ENCODE data around the gene KRTAP10-11.

KRTAP10-11 gene

DNA sequence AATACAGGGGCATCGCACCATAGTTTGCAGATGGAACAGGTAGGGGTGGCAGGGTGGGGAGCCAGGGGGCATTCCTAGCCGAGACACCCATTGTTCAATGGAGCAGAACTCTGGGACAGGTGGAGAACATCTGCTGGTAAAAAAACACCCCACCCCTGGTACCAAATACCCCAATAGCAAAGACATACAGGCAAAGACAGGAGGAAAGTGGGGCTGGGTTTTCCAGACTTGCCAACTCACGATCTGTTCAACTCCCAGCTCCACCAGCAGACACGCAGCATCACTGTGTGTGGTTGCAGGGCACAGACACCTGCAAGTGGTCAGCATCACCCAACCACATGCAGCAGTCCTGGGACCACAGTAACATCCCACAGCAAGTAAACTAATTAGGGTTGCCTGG, 34.7 kb upstream of the KRTAP10-11 start:
- H3K9me3 Mint-ChIP-seq (ENCODE audit: low read depth) = peaks cover 13% of the 10 kb centered on the region
- peaks cover 16% of the 10 kb centered on the region for H3K4me1 Mint-ChIP-seq (ENCODE audit: low read depth)
- no peak overlapping the region for H3K4me3 Mint-ChIP-seq
- peaks cover 14% of the 10 kb centered on the region for H3K36me3 Mint-ChIP-seq
- H3K27me3 Mint-ChIP-seq = no peaks in the 10 kb centered on the region
- no peak overlapping the region for H3K27ac Mint-ChIP-seq

DNA sequence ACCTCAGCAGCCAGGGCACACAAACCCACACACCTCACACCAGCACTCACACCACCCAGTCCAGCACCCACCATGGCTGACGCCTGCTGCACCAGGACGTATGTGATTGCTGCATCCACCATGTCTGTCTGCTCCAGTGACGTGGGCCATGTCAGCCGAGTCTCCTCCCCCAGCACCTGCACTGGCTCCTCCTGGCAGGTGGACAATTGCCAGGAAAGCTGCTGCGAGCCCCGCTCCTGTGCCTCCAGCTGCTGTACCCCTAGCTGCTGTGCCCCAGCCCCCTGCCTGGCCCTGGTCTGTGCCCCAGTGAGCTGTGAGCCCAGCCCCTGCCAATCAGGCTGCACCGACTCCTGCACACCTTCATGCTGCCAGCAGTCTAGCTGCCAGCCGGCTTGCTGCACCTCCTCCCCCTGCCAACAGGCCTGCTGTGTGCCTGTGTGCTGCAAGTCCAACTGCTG, 34.2 kb upstream of the KRTAP10-11 start, which contains the start of gene KRTAP10-8:
Gene KRTAP10-8 (plus strand): TSS at position 51 of the 458 bp plus-strand sequence. CDS start 22 bp downstream, at position 73.
- Mint-ChIP-seq H3K27me3 (no peaks in the 10 kb centered on the region), H3K27ac (no peak within 1 kb of the TSS), H3K9me3 (ENCODE audit: low read depth) (peaks cover 13% of the 10 kb centered on the region), H3K4me3 (no peak within 1 kb of the TSS), H3K4me1 (ENCODE audit: low read depth) (peaks cover 21% of the 10 kb centered on the region), H3K36me3 (peaks cover 14% of the 10 kb centered on the region)

- Mint-ChIP-seq H3K27me3 (no peaks in the 10 kb centered on the region), H3K4me1 (ENCODE audit: low read depth) (peaks cover 27% of the 10 kb centered on the region), H3K36me3 (peaks cover 14% of the 10 kb centered on the region), H3K9me3 (ENCODE audit: low read depth) (peaks cover 13% of the 10 kb centered on the region), H3K27ac (no peak overlapping the region), H3K4me3 (no peak overlapping the region)
Observed at GRCh38 chr21:44612669-44613229, 33.5 kb upstream of the KRTAP10-11 start.

GRCh38 chr21:44613386-44614155, 32.6 kb upstream of the KRTAP10-11 start:
- H3K4me1 Mint-ChIP-seq (ENCODE audit: low read depth) = peaks cover 36% of the 10 kb centered on the region
- H3K36me3 Mint-ChIP-seq = peaks cover 14% of the 10 kb centered on the region
- peaks cover 13% of the 10 kb centered on the region for H3K9me3 Mint-ChIP-seq (ENCODE audit: low read depth)
- H3K27me3 Mint-ChIP-seq = no peaks in the 10 kb centered on the region
- H3K4me3 Mint-ChIP-seq = no peak overlapping the region
- no peak overlapping the region for H3K27ac Mint-ChIP-seq

GRCh38 chr21:44614161-44614631, 32.0 kb upstream of the KRTAP10-11 start:
- H3K36me3 Mint-ChIP-seq = peaks cover 12% of the 10 kb centered on the region
- H3K27me3 Mint-ChIP-seq = no peaks in the 10 kb centered on the region
- H3K27ac Mint-ChIP-seq = no peak overlapping the region
- H3K9me3 Mint-ChIP-seq (ENCODE audit: low read depth) = peaks cover 11% of the 10 kb centered on the region
- peaks cover 42% of the 10 kb centered on the region for H3K4me1 Mint-ChIP-seq (ENCODE audit: low read depth)
- H3K4me3 Mint-ChIP-seq = no peak overlapping the region

DNA sequence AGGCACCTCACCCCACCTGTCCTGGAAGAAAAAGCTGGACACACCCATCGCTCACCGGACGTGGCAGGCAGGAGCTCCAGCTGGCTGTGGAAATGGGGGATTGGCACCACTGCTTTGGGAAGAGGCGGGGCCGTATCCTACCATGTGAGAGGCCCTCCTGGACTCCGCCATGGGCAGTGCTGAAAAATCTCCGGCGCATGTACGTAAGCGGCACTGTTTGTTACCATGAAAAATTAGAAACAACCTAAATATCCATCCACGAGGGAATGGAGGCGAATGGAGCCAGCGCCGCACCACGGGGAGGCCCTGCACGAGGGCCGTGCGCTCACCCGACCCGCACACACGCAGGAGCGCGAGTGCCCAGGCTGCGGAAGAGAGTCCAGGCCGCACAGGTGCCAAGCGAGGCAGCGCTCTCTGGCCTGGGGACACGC, 31.2 kb upstream of the KRTAP10-11 start:
- H3K36me3 Mint-ChIP-seq = peaks cover 13% of the 10 kb centered on the region
- peaks cover 50% of the 10 kb centered on the region for H3K4me1 Mint-ChIP-seq (ENCODE audit: low read depth)
- no peak overlapping the region for H3K4me3 Mint-ChIP-seq
- peaks cover 11% of the 10 kb centered on the region for H3K9me3 Mint-ChIP-seq (ENCODE audit: low read depth)
- H3K27me3 Mint-ChIP-seq = no peaks in the 10 kb centered on the region
- H3K27ac Mint-ChIP-seq = no peak overlapping the region

GRCh38 chr21:44615466-44615865, 30.7 kb upstream of the KRTAP10-11 start:
- peaks cover 13% of the 10 kb centered on the region for H3K9me3 Mint-ChIP-seq (ENCODE audit: low read depth)
- peak overlapping the region; percentile 30 for H3K4me3 Mint-ChIP-seq
- peaks cover 52% of the 10 kb centered on the region for H3K4me1 Mint-ChIP-seq (ENCODE audit: low read depth)
- H3K36me3 Mint-ChIP-seq = peaks cover 15% of the 10 kb centered on the region
- H3K27me3 Mint-ChIP-seq = no peaks in the 10 kb centered on the region
- no peak overlapping the region for H3K27ac Mint-ChIP-seq

DNA sequence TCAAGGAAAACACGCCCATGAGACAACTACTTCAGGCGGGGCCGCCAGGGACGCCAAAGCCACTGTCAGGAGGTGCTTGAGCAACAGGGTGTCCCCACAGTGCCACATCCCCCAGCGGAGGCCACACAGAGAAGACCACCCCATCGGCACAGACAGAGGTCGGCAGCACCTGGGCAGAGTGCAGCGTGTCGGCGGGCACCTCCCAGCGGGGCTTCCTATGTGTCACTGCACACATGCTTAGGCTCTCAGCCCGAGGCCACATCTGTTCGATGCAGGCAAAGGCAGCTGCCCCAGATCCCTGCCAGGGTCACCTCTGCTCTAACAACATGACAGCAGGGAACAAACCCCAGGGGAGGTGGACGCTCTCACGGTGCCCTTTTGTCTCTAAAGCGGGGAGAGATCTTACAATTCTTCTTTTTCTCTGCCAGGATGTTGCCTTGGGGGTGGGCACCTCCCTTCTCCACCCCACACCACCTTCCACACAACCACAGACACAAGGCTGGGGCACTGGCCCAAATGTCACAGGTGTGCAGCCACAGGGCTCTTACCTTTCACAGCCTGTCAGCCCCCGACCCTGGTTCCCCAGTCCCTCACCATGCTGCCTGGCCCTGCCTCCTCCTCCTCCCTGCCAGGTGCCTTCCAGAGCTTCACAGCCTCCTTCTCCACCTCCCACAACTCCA, 30.2 kb upstream of the KRTAP10-11 start:
- Mint-ChIP-seq H3K27ac (peak overlapping the region; percentile 16), H3K36me3 (peaks cover 20% of the 10 kb centered on the region), H3K4me3 (peak overlapping the region; percentile 30), H3K27me3 (no peaks in the 10 kb centered on the region), H3K9me3 (ENCODE audit: low read depth) (peaks cover 18% of the 10 kb centered on the region), H3K4me1 (ENCODE audit: low read depth) (peaks cover 55% of the 10 kb centered on the region)

DNA sequence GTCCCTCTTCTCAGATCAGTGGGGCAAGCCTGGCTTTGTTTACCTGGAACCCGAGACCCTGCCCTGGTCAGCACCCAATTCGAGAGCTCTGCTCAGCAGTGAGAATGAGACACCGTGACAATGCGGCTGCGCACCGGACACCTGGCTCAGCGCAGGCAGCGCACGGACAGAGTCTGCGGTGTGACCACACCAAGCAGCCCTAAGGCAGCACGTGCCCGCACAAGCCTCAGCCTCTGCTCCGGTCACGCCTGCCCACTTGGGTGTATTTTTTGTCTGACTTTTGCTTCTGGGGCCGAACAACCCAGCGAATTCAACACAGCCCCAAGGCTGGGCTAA, 29.7 kb upstream of the KRTAP10-11 start:
- peaks cover 18% of the 10 kb centered on the region for H3K9me3 Mint-ChIP-seq (ENCODE audit: low read depth)
- peaks cover 55% of the 10 kb centered on the region for H3K4me1 Mint-ChIP-seq (ENCODE audit: low read depth)
- H3K4me3 Mint-ChIP-seq = no peak overlapping the region
- no peaks in the 10 kb centered on the region for H3K27me3 Mint-ChIP-seq
- H3K36me3 Mint-ChIP-seq = peaks cover 17% of the 10 kb centered on the region
- H3K27ac Mint-ChIP-seq = no peak overlapping the region

DNA sequence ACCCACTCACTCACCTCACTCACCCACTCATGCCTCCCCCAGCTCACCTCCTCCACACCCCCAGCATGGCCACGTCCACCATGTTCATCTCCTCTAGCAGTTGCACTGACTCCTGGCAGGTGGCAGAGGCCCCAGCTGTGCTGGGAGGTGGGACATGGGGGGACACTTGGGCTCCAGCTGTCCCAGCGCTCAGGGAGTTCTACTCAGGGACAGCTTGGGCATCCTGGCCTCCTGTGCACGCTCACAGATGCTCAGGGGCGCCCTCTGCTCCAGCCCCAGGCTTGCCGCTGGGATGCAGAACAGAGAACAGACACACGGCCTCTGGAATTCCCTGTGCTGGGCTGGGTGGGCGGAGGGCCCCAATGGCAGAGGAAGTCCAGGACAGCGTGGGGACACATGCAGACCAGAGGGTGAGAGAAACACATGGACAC, 29.1 kb upstream of the KRTAP10-11 start:
- H3K27me3 Mint-ChIP-seq = no peaks in the 10 kb centered on the region
- H3K27ac Mint-ChIP-seq = peak overlapping the region; percentile 54
- H3K9me3 Mint-ChIP-seq (ENCODE audit: low read depth) = peaks cover 18% of the 10 kb centered on the region
- H3K4me3 Mint-ChIP-seq = no peak overlapping the region
- H3K4me1 Mint-ChIP-seq (ENCODE audit: low read depth) = peaks cover 55% of the 10 kb centered on the region
- peaks cover 20% of the 10 kb centered on the region for H3K36me3 Mint-ChIP-seq

- Mint-ChIP-seq H3K27me3 (no peaks in the 10 kb centered on the region), H3K4me3 (peak overlapping the region; percentile 75), H3K4me1 (ENCODE audit: low read depth) (peaks cover 52% of the 10 kb centered on the region), H3K36me3 (peaks cover 27% of the 10 kb centered on the region), H3K27ac (peak overlapping the region; percentile 95), H3K9me3 (ENCODE audit: low read depth) (peaks cover 32% of the 10 kb centered on the region)
Observed at GRCh38 chr21:44618504-44618903, 27.7 kb upstream of the KRTAP10-11 start.

GRCh38 chr21:44618909-44619308, 27.3 kb upstream of the KRTAP10-11 start:
- no peaks in the 10 kb centered on the region for H3K27me3 Mint-ChIP-seq
- peaks cover 28% of the 10 kb centered on the region for H3K36me3 Mint-ChIP-seq
- H3K4me3 Mint-ChIP-seq = peak overlapping the region; percentile 75
- peak overlapping the region; percentile 95 for H3K27ac Mint-ChIP-seq
- peaks cover 52% of the 10 kb centered on the region for H3K4me1 Mint-ChIP-seq (ENCODE audit: low read depth)
- H3K9me3 Mint-ChIP-seq (ENCODE audit: low read depth) = peaks cover 36% of the 10 kb centered on the region

DNA sequence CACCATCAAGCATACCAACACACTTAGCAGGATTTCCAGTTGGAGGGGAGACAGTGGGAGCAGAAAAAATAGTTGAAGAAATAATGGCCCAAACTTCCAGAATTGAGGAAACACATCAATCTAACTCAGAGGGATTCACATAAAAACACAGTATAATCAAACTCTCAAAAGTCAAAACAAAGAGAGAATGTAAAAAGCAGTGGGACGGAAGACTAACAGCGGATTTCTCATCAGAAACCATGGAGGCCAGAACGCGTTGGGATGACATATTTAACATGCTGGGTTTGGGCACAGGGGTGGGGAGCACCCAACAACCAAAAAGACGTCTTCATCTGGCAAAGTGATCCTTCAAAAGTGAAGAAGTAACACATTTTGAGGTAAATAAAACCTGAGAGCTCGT, 26.3 kb upstream of the KRTAP10-11 start:
- Mint-ChIP-seq H3K36me3 (peaks cover 36% of the 10 kb centered on the region), H3K27me3 (no peaks in the 10 kb centered on the region), H3K9me3 (ENCODE audit: low read depth) (peaks cover 42% of the 10 kb centered on the region), H3K27ac (peak overlapping the region; percentile 95), H3K4me3 (no peak overlapping the region), H3K4me1 (ENCODE audit: low read depth) (peaks cover 50% of the 10 kb centered on the region)

DNA sequence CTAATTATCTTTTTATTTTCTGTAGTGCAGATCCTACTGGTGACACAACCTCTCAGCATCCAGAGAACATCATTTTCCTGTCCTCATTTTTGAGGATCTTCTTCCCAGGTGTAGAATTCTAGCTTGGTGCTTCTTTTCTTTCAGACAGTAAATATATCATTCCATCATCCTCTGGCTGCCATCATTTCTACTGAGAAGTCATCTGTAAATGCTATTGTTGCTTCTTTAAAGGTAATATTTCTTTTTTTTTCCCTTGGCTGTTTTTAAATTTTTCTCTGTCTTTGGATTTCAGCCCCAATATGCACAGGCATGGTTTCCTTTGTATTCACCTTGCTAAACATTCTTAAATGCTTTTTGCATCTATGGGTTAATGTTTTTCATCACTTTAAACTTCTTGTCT, 22.6 kb upstream of the KRTAP10-11 start:
- Mint-ChIP-seq H3K27ac (no peak overlapping the region), H3K4me1 (ENCODE audit: low read depth) (peaks cover 38% of the 10 kb centered on the region), H3K4me3 (no peak overlapping the region), H3K36me3 (peaks cover 36% of the 10 kb centered on the region), H3K27me3 (no peaks in the 10 kb centered on the region), H3K9me3 (ENCODE audit: low read depth) (peaks cover 42% of the 10 kb centered on the region)

DNA sequence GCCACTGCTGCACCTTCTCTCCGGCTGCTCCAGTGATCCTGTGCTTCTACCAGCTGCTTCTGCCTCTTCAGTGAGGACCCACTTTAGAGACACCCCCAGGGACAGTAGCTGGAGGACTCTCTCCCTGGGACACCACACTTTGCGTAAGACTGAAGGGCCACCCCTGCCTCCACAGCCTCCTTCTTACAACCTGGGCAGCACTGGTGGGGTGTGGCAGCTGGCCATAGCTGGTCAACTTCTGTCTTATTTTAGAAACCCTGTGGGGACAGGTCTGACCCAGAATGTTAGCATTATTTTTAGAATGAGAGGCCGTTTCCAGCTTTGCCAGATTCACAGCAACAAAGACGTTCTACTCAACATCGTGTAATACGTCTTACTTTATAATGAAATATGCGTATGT, 20.5 kb upstream of the KRTAP10-11 start:
- H3K4me1 Mint-ChIP-seq (ENCODE audit: low read depth) = peaks cover 34% of the 10 kb centered on the region
- no peaks in the 10 kb centered on the region for H3K27me3 Mint-ChIP-seq
- H3K36me3 Mint-ChIP-seq = peaks cover 23% of the 10 kb centered on the region
- peaks cover 29% of the 10 kb centered on the region for H3K9me3 Mint-ChIP-seq (ENCODE audit: low read depth)
- no peak overlapping the region for H3K4me3 Mint-ChIP-seq
- no peak overlapping the region for H3K27ac Mint-ChIP-seq

All from activated naive CD8-positive, alpha-beta T cell (primary cell).